Fibroblast of lung (primary cell): ENCODE data around the gene MLC1. TPM values are rescaled to one million over a fixed set of nuclear protein-coding genes. Genes with fewer than 3 reads are reported as not detected.

ENCODE experiments used
- DNase-seq, 2 donors: peaks; one replicate each; pipeline versions ENCODE4 v3.0.0 to v3.0.0-alpha.2; 2010; ENCODE audit warnings: low read depth in 2 of 2
- H2AFZ ChIP-seq: 2 replicates; pipeline ENCODE4 v1.5.1; 2012; ENCODE audit warnings: low read length, control low read depth, inconsistent platforms
- H3K27ac ChIP-seq: 2 replicates; pipeline ENCODE4 v1.5.1; 2011; ENCODE audit warnings: low read length, control low read depth; ENCODE audit not compliant: insufficient read depth
- H3K27me3 ChIP-seq: 2 replicates; pipeline ENCODE4 v1.5.1; 2011; ENCODE audit warnings: mild to moderate bottlenecking, low read length; ENCODE audit not compliant: control insufficient read depth, insufficient read depth
- H3K36me3 ChIP-seq: 2 replicates; pipeline ENCODE4 v1.5.1; 2011; ENCODE audit warnings: low read length; ENCODE audit not compliant: control insufficient read depth, insufficient read depth
- H3K4me1 ChIP-seq: 2 replicates; pipeline ENCODE4 v1.5.1; 2011; ENCODE audit warnings: low read length; ENCODE audit not compliant: control insufficient read depth, insufficient read depth; ENCODE audit errors: extremely low read depth
- H3K4me2 ChIP-seq: 2 replicates; pipeline ENCODE4 v1.5.1; 2011; ENCODE audit warnings: low read length, control low read depth; ENCODE audit not compliant: insufficient read depth; ENCODE audit errors: extremely low read depth
- H3K4me3 ChIP-seq, 4 experiments: fragments of 200-600 bp in 1 of 4; sonication (generic) in 1 of 4; replicated peaks in 1 of 4; 2 replicates each; pipeline ENCODE4 v1.5.1; 2011 to 2016; ENCODE audit warnings: low read length in 4 of 4, low read depth in 3 of 4, mild to moderate bottlenecking in 3 of 4, control low read depth in 2 of 4, inconsistent platforms in 1 of 4, mixed read lengths in 1 of 4; ENCODE audit not compliant: insufficient read depth in 1 of 4; ENCODE audit errors: control extremely low read depth in 1 of 4
- H3K79me2 ChIP-seq: 2 replicates; pipeline ENCODE4 v1.5.1; 2012; ENCODE audit warnings: mild to moderate bottlenecking, low read length, inconsistent platforms; ENCODE audit not compliant: control insufficient read depth, insufficient read depth
- H3K9ac ChIP-seq: 2 replicates; pipeline ENCODE4 v1.5.1; 2011; ENCODE audit warnings: mild to moderate bottlenecking, low read length, control low read depth; ENCODE audit not compliant: insufficient read depth
- H3K9me3 ChIP-seq: 2 replicates; pipeline ENCODE4 v1.5.1; 2012; ENCODE audit warnings: low read depth, low read length; ENCODE audit not compliant: control insufficient read depth, insufficient read depth
- H4K20me1 ChIP-seq: 2 replicates; pipeline ENCODE4 v1.5.1; 2011; ENCODE audit warnings: low read length; ENCODE audit not compliant: control insufficient read depth, insufficient read depth; ENCODE audit errors: extremely low read depth
- EZH2 ChIP-seq: IDR thresholded peaks from 2 replicates; pipeline ENCODE4 v1.5.1; 2012; ENCODE audit warnings: low read length, control low read depth, mild to moderate bottlenecking; ENCODE audit errors: missing control alignments
- polyA plus RNA-seq, 2 donors: library from polyadenylated mRNA; depleted of rRNA in 1 of 2; stranded (reverse) in 1 of 2; unstranded in 1 of 2; fragments of >200 nt; gene quantifications; 2 replicates each; pipeline ENCODE4 v1.2.1, GENCODE V29; 2011 to 2012; ENCODE audit warnings: missing spikeins in 1 of 2
- total RNA-seq: library from RNA; depleted of rRNA; stranded (reverse); fragments of >200 nt; gene quantifications from 2 replicates; pipeline ENCODE4 v1.2.1, GENCODE V29; 2014
- TF ChIP-seq, protein P1 (sequence below), 2 donors: IDR thresholded peaks in 1 of 2; conservative IDR thresholded peaks in 1 of 2; 1 replicate in 1 of 2; 2 replicates in 1 of 2; pipeline ENCODE4 v1.5.1; 2011 to 2012; ENCODE audit warnings: low read length in 2 of 2, control low read depth in 1 of 2, inconsistent platforms in 1 of 2, low read depth in 1 of 2, mild to moderate bottlenecking in 1 of 2

Gene MLC1
- total and polyA plus RNA-seq, 2 donors (not counting 1 experiment from before 2014, with no cell fraction given), result under 0.01 TPM; not detected in 1

DNA sequence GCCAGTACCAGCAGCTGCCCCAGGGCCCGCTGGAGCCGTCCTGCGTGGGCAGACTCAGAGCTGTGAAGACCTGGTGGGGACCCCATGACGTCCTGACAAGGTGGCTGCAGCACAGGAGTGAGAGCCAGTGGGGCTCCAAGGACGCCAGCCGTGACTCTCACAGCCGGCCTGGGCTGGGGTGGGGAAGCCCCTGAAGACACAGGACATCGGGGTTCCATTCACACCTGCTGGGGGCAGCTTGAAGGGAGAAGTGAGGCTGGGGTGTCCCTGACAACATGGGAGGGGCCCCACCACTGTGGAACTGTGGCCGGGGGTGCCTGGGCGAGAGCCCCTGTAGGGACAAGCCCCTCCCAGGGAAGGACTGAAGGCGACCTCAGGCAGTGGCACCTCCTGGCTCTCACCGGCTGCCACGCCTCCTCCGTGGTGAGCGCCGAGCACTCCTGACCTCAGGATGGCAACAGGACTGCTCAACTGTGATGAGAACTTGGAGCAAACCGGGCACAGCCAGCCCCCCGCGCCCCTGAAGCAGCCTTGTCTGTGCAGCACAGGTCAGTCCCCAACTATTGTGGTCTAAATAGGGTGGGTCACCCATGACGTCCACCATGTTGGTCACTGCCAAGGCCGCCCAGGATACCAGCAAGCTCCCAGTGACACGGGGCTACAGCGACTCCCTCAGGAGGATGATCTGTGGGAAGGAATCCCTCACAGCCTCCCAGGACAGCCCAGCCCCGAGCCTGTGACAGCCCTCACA lies 49.9 kb downstream of the MLC1 start:
- no peak for TF ChIP-seq EZH2
- TF ChIP-seq, protein P1, sequence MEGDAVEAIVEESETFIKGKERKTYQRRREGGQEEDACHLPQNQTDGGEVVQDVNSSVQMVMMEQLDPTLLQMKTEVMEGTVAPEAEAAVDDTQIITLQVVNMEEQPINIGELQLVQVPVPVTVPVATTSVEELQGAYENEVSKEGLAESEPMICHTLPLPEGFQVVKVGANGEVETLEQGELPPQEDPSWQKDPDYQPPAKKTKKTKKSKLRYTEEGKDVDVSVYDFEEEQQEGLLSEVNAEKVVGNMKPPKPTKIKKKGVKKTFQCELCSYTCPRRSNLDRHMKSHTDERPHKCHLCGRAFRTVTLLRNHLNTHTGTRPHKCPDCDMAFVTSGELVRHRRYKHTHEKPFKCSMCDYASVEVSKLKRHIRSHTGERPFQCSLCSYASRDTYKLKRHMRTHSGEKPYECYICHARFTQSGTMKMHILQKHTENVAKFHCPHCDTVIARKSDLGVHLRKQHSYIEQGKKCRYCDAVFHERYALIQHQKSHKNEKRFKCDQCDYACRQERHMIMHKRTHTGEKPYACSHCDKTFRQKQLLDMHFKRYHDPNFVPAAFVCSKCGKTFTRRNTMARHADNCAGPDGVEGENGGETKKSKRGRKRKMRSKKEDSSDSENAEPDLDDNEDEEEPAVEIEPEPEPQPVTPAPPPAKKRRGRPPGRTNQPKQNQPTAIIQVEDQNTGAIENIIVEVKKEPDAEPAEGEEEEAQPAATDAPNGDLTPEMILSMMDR (conservative IDR thresholded peaks at IDR 0.05 in 1 of 2, IDR thresholded peaks at IDR 0.05 in 1 of 2; ENCODE audit: low read depth in 1 of 2, low read length in 2 of 2), result no peak
- no peak overlapping the region for H3K27ac ChIP-seq
- no peaks in the 10 kb centered on the region for H3K36me3 ChIP-seq
- H3K27me3 ChIP-seq, result no peaks in the 10 kb centered on the region
- no peak overlapping the region for H3K9ac ChIP-seq
- H2AFZ ChIP-seq, result no peak overlapping the region
- H3K4me1 ChIP-seq, result no peaks in the 10 kb centered on the region
- H3K4me3 ChIP-seq, result no peak overlapping the region
- no peaks in the 10 kb centered on the region for H3K9me3 ChIP-seq
- no peak overlapping the region for H3K4me2 ChIP-seq
- H3K79me2 ChIP-seq, result no peaks in the 10 kb centered on the region
- no peaks in the 10 kb centered on the region for H4K20me1 ChIP-seq
- no peak for DNase-seq

DNA sequence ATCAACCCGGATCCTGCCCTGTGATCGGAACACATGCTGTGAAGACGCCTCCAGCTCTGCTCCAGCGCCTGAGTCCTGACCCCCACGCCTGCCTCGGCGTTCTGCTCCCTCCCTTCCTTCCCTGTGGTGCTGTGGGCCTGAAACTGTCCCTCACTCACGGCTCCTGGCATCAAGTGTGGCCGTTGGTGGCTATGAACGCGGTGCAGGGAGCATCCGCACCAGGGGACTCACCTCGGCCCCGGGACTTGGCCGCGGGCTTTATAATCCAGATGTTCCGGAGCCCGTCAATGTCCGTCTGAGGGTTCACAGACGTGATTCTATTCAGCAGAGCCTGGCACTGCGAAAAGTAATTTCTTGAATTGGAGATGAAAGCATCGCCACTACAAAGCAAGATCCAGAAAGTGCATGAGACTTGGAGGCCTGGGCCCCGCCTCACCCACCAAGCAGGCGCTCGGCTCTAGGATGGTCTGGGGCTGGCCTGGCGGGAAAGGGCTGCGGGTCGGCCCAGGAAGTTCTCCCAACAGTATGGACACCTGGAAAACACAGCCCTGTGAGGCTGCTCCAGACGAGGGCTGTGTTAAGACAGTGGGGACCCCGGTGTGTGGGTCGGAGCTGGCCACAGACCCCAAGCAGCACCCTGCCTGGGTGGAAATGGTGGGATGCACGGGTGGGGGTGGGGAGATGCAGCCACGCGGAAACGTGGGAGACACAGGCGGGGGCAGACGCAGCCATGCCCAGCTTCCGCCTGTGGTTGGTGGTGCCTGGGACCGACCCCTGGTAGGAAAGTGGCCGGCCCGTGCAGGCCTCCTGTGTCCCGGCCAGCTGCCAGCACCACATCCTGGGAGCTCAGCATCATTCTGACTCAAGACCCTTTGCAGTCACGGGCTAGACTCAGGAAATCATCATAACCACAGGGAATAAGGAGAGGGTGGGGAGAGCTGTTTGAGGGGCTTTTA lies 50.8 kb downstream of the MLC1 start:
- Histone ChIP-seq H3K36me3 (no peaks in the 10 kb centered on the region), H3K27ac (no peak overlapping the region), H3K79me2 (no peaks in the 10 kb centered on the region), H3K4me3 (no peak overlapping the region), H3K9me3 (no peaks in the 10 kb centered on the region), H4K20me1 (no peaks in the 10 kb centered on the region), H2AFZ (no peak overlapping the region), H3K4me1 (no peaks in the 10 kb centered on the region), H3K4me2 (no peak overlapping the region), H3K9ac (no peak overlapping the region), H3K27me3 (no peaks in the 10 kb centered on the region)
- no peak for TF ChIP-seq EZH2
- TF ChIP-seq, protein P1 (conservative IDR thresholded peaks at IDR 0.05 in 1 of 2, IDR thresholded peaks at IDR 0.05 in 1 of 2; ENCODE audit: low read depth in 1 of 2, low read length in 2 of 2), result no peak
- no peak for DNase-seq

DNA sequence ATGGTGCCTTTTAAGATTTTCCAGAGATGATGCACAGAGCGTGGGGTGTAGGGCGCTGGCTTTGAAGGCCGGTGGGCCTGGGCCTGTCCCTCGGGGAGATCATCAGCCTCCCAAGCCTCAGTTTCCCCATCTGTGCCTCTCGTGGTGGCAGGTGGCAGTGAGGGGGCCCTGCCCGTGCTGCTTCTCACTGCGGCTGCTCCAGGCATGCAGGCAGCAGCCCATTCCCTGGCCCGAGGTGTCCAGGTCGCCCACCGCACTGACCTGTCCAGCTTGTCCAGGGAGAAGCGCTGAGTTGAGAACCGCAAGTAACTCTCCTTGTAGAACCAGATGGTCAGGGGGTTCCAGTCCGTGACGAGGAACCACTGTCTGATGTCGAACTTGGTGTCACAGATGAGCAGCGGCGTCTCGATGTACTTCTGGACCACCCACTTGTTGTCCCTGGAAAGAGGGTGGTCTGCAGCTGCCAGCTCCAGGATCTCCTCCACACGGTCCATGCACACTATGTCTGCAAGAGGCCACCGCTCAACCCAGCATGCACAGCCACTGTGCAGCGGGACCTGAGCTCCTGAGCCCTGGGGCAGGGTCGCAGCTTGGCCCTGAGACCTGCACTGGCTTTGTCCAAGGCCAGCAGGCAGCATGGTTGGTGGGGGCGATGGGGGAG lies 52.2 kb downstream of the MLC1 start:
- H4K20me1 ChIP-seq, result no peaks in the 10 kb centered on the region
- H3K27me3 ChIP-seq, result no peaks in the 10 kb centered on the region
- no peak overlapping the region for H2AFZ ChIP-seq
- H3K27ac ChIP-seq, result no peak overlapping the region
- DNase-seq, result no peak
- no peaks in the 10 kb centered on the region for H3K4me1 ChIP-seq
- no peaks in the 10 kb centered on the region for H3K36me3 ChIP-seq
- no peak overlapping the region for H3K4me3 ChIP-seq
- TF ChIP-seq, protein P1 (conservative IDR thresholded peaks at IDR 0.05 in 1 of 2, IDR thresholded peaks at IDR 0.05 in 1 of 2; ENCODE audit: low read depth in 1 of 2, low read length in 2 of 2), result no peak
- no peak for TF ChIP-seq EZH2
- no peak overlapping the region for H3K4me2 ChIP-seq
- no peaks in the 10 kb centered on the region for H3K79me2 ChIP-seq
- H3K9ac ChIP-seq, result no peak overlapping the region
- no peaks in the 10 kb centered on the region for H3K9me3 ChIP-seq
